GM18873 (cell line): Measurements from ENCODE around the gene SNPH.
"Not testable (repeated sequence)": the region's sequence is repeated elsewhere in the genome, so short reads cannot be mapped to it uniquely, and the experiment has no call there.

Experiments used
- ATAC-seq: cut with Tn5 transposase; IDR thresholded peaks from one replicate; pipeline ENCODE4 v1.9.1; 2021; ENCODE audit warnings: mild to moderate bottlenecking, moderate library complexity, moderate number of reproducible peaks; ENCODE audit not compliant: unreplicated experiment, low FRiP score

Gene SNPH

GRCh38 chr20:1334761-1335160 lies 68.7 kb downstream of the SNPH start:
- ATAC-seq: no peak

GRCh38 chr20:1335961-1336698 lies 70.0 kb downstream of the SNPH start:
- no peak for ATAC-seq

GRCh38 chr20:1336699-1337367 lies 70.7 kb downstream of the SNPH start:
- ATAC-seq: no peak

- no peak for ATAC-seq
Observed at GRCh38 chr20:1337441-1337840, 71.3 kb downstream of the SNPH start.

- ATAC-seq: no peak
Observed at GRCh38 chr20:1338096-1338495, 72.0 kb downstream of the SNPH start.

- ATAC-seq: no peak
Observed at GRCh38 chr20:1338801-1339200, 72.7 kb downstream of the SNPH start.

- no peak for ATAC-seq
Observed at GRCh38 chr20:1341561-1342265, 75.6 kb downstream of the SNPH start.

GRCh38 chr20:1343446-1344124 lies 77.5 kb downstream of the SNPH start:
- ATAC-seq: not testable (repeated sequence)

- ATAC-seq: no peak
Observed at GRCh38 chr20:1345030-1345755, 79.1 kb downstream of the SNPH start.

- ATAC-seq: no peak
Observed at GRCh38 chr20:1345756-1346093, 79.6 kb downstream of the SNPH start.

GRCh38 chr20:1346315-1346969 lies 80.3 kb downstream of the SNPH start:
- no peak for ATAC-seq

GRCh38 chr20:1353956-1354355 lies 87.9 kb downstream of the SNPH start:
- ATAC-seq: no peak

GRCh38 chr20:1357921-1358671 lies 92.0 kb downstream of the SNPH start:
- no peak for ATAC-seq
